H9 (cell line): ENCODE measurements around the gene TMEM63A. TPM values are rescaled to one million over a fixed set of nuclear protein-coding genes. Genes with fewer than 3 reads are reported as not detected.

Experiments used
- DNase-seq: peaks from one replicate; pipeline ENCODE4 v3.0.0-alpha.2; 2017
- H2AFZ ChIP-seq: one replicate; pipeline ENCODE4 v1.6.1; 2013; ENCODE audit warnings: mild to moderate bottlenecking, low read length, control low read depth, moderate library complexity
- H2AK5ac ChIP-seq: 2 replicates; pipeline ENCODE4 v1.6.1; 2013; ENCODE audit warnings: low read length, control low read depth, mixed read lengths; ENCODE audit not compliant: insufficient read length
- H2BK120ac ChIP-seq: one replicate; pipeline ENCODE4 v1.6.1; 2013; ENCODE audit warnings: low read depth, mild to moderate bottlenecking, low read length, control low read depth, inconsistent platforms; ENCODE audit not compliant: poor library complexity, severe bottlenecking
- H2BK12ac ChIP-seq: 2 replicates; pipeline ENCODE4 v1.6.1; 2013; ENCODE audit warnings: low read length, control low read depth, mixed read lengths, low read depth; ENCODE audit not compliant: insufficient read length
- H2BK15ac ChIP-seq: 2 replicates; pipeline ENCODE4 v1.6.1; 2013; ENCODE audit warnings: low read depth, low read length, control low read depth
- H2BK20ac ChIP-seq: one replicate; pipeline ENCODE4 v1.6.1; 2013; ENCODE audit warnings: low read depth, mild to moderate bottlenecking, low read length, control low read depth, inconsistent platforms; ENCODE audit not compliant: poor library complexity, severe bottlenecking
- H2BK5ac ChIP-seq: 2 replicates; pipeline ENCODE4 v1.6.1; 2013; ENCODE audit warnings: low read length, control low read depth, mixed read lengths; ENCODE audit not compliant: insufficient read length
- H3K14ac ChIP-seq: 2 replicates; pipeline ENCODE4 v1.6.1; 2013; ENCODE audit warnings: low read length, control low read depth; ENCODE audit not compliant: insufficient read depth
- H3K18ac ChIP-seq: 2 replicates; pipeline ENCODE4 v1.6.1; 2013; ENCODE audit warnings: low read depth, mild to moderate bottlenecking, mixed read lengths, low read length, control low read depth; ENCODE audit not compliant: insufficient read length
- H3K23ac ChIP-seq: 2 replicates; pipeline ENCODE4 v1.6.1; 2013; ENCODE audit warnings: low read length, control low read depth, mixed read lengths, low read depth; ENCODE audit not compliant: insufficient read length
- H3K23me2 ChIP-seq: 2 replicates; pipeline ENCODE4 v1.6.1; 2013; ENCODE audit warnings: low read depth, mild to moderate bottlenecking, mixed read lengths, low read length, control low read depth; ENCODE audit not compliant: insufficient read length, poor library complexity, severe bottlenecking
- H3K27ac ChIP-seq: 2 replicates; pipeline ENCODE4 v1.5.1; 2013; ENCODE audit warnings: low read length, control low read depth, mixed read lengths, low read depth; ENCODE audit not compliant: insufficient read length
- H3K27me3 ChIP-seq: 2 replicates; pipeline ENCODE4 v1.6.1; 2013; ENCODE audit warnings: low read length, control low read depth, inconsistent platforms; ENCODE audit not compliant: insufficient read depth
- H3K4ac ChIP-seq: 2 replicates; pipeline ENCODE4 v1.6.1; 2013; ENCODE audit warnings: low read depth, mild to moderate bottlenecking, control low read depth, inconsistent platforms, low read length, moderate library complexity
- H3K4me1 ChIP-seq: 2 replicates; pipeline ENCODE4 v1.6.1; 2013; ENCODE audit warnings: low read length, control low read depth, inconsistent platforms; ENCODE audit not compliant: insufficient read depth
- H3K4me2 ChIP-seq: 2 replicates; pipeline ENCODE4 v1.6.1; 2013; ENCODE audit warnings: low read length, control low read depth, mixed read lengths; ENCODE audit not compliant: insufficient read length, insufficient read depth
- H3K56ac ChIP-seq: 2 replicates; pipeline ENCODE4 v1.6.1; 2013; ENCODE audit warnings: low read depth, mild to moderate bottlenecking, mixed read lengths, low read length, control low read depth; ENCODE audit not compliant: insufficient read length
- H3K79me1 ChIP-seq: 2 replicates; pipeline ENCODE4 v1.6.1; 2013; ENCODE audit warnings: low read depth, mild to moderate bottlenecking, moderate library complexity, low read length, control low read depth, inconsistent platforms; ENCODE audit not compliant: insufficient read depth, poor library complexity, severe bottlenecking
- H3K79me2 ChIP-seq: 2 replicates; pipeline ENCODE4 v1.6.1; 2013; ENCODE audit warnings: low read length, control low read depth, inconsistent platforms; ENCODE audit not compliant: insufficient read depth
- H3K9ac ChIP-seq: 2 replicates; pipeline ENCODE4 v1.6.1; 2013; ENCODE audit warnings: low read length, control low read depth, mixed read lengths; ENCODE audit not compliant: insufficient read length; ENCODE audit errors: extremely low read depth
- H3K9me3 ChIP-seq: one replicate; pipeline ENCODE4 v1.6.1; 2013; ENCODE audit warnings: low read depth, low read length, inconsistent platforms; ENCODE audit not compliant: control insufficient read depth
- H3T11ph ChIP-seq: one replicate; pipeline ENCODE4 v1.6.1; 2013; ENCODE audit warnings: mild to moderate bottlenecking, low read length, control low read depth, inconsistent platforms
- H4K20me1 ChIP-seq: one replicate; pipeline ENCODE4 v1.6.1; 2013; ENCODE audit not compliant: control insufficient read depth, insufficient read length, insufficient read depth
- H4K5ac ChIP-seq: 2 replicates; pipeline ENCODE4 v1.6.1; 2013; ENCODE audit warnings: low read depth, mild to moderate bottlenecking, mixed read lengths, low read length, control low read depth; ENCODE audit not compliant: insufficient read length
- H4K8ac ChIP-seq: replicated peaks from 2 replicates; pipeline ENCODE4 v1.6.1; 2013; ENCODE audit warnings: low read length, control low read depth, mixed read lengths, low read depth; ENCODE audit not compliant: insufficient read length
- H4K91ac ChIP-seq: 2 replicates; pipeline ENCODE4 v1.6.1; 2013; ENCODE audit warnings: low read depth, mild to moderate bottlenecking, moderate library complexity, mixed read lengths, low read length, control low read depth; ENCODE audit not compliant: insufficient read length
- H3K27ac Mint-ChIP-seq, 3 experiments: 2 replicates in 2 of 3; 3 replicates in 1 of 3; pipeline ENCODE4 v1.8.0; 2020 to 2021; ENCODE audit warnings: mixed read lengths in 3 of 3, mild to moderate bottlenecking in 1 of 3, moderate library complexity in 1 of 3
- H3K27me3 Mint-ChIP-seq: 2 replicates; pipeline ENCODE4 v1.8.0; 2021; ENCODE audit warnings: low read depth, mild to moderate bottlenecking, moderate library complexity, mixed read lengths
- H3K36me3 Mint-ChIP-seq, 3 experiments: 2 replicates in 2 of 3; 3 replicates in 1 of 3; pipeline ENCODE4 v1.8.0; 2020 to 2021; ENCODE audit warnings: low read depth in 3 of 3, mixed read lengths in 3 of 3; ENCODE audit not compliant: insufficient read depth in 1 of 3
- H3K4me1 Mint-ChIP-seq, 2 experiments: 2 replicates each; pipeline ENCODE4 v1.8.0; 2020; ENCODE audit warnings: mixed read lengths in 2 of 2
- H3K4me3 Mint-ChIP-seq, 2 experiments: 2 replicates in 1 of 2; 3 replicates in 1 of 2; pipeline ENCODE4 v1.8.0; 2020 to 2021; ENCODE audit warnings: mild to moderate bottlenecking in 2 of 2, mixed read lengths in 2 of 2, moderate library complexity in 1 of 2
- H3K9me3 Mint-ChIP-seq, 2 experiments: 2 replicates in 1 of 2; 3 replicates in 1 of 2; pipeline ENCODE4 v1.8.0; 2020; ENCODE audit warnings: mild to moderate bottlenecking in 2 of 2, mixed read lengths in 2 of 2, moderate library complexity in 1 of 2
- CTCF ChIP-seq: fragments of 200-600 bp; sonication (generic); conservative IDR thresholded peaks from 3 replicates; pipeline ENCODE4 v1.8.0; 2021; ENCODE audit warnings: antibody characterized with exemption, mild to moderate bottlenecking
- WGBS: extraction: QIAGEN DNeasy Blood & Tissue Kit; methylation state at CpG from one replicate; pipeline ENCODE4 v1.1.7; 2013; ENCODE audit warnings: missing lambda C conversion rate, low lambda C conversion rate, mixed read lengths; ENCODE audit not compliant: insufficient read length; ENCODE audit errors: extremely low coverage; 5-methylcytosine and 5-hydroxymethylcytosine counted together
- total RNA-seq: library from RNA; stranded (reverse); gene quantifications from 2 replicates; pipeline ENCODE4 v1.2.1, GENCODE V29; 2021

TMEM63A gene
- total RNA-seq, 1 experiment from 2014 or later, result 75.7 TPM

GRCh38 chr1:225861834-225862580 is 20.2 kb downstream of the TMEM63A start:
- Histone ChIP-seq H3K9me3 (no peaks in the 10 kb centered on the region), H2AFZ (no peak overlapping the region), H3K79me1 (no peaks in the 10 kb centered on the region), H4K20me1 (no peaks in the 10 kb centered on the region), H2BK120ac (no peak overlapping the region), H3K9ac (no peak overlapping the region), H3K4me2 (no peak overlapping the region), H3T11ph (no peak overlapping the region), H3K4me1 (no peaks in the 10 kb centered on the region), H3K23me2 (no peaks in the 10 kb centered on the region), H3K27ac (no peak overlapping the region), H2BK12ac (no peak overlapping the region), H2BK5ac (no peak overlapping the region), H2BK20ac (no peak overlapping the region), H3K23ac (no peak overlapping the region), H3K56ac (no peak overlapping the region), H3K79me2 (no peaks in the 10 kb centered on the region), H4K8ac (no peak overlapping the region), H3K4ac (no peak overlapping the region), H3K14ac (no peak overlapping the region), H4K91ac (no peak overlapping the region), H3K27me3 (no peaks in the 10 kb centered on the region), H4K5ac (no peak overlapping the region), H2BK15ac (no peak overlapping the region), H2AK5ac (no peak overlapping the region), H3K18ac (no peak overlapping the region)
- H3K4me3 Mint-ChIP-seq, result no peak overlapping the region
- WGBS, result no CpG with 5 or more reads among the region's 13 CpGs
- H3K36me3 Mint-ChIP-seq, result peaks cover 38 to 92% (median 43%) of the 10 kb centered on the region in 3 experiments; a peak in 6 of 7 replicates
- no peaks in the 10 kb centered on the region for H3K4me1 Mint-ChIP-seq
- no peaks in the 10 kb centered on the region for H3K9me3 Mint-ChIP-seq
- no peak for DNase-seq
- no peaks in the 10 kb centered on the region for H3K27me3 Mint-ChIP-seq
- H3K27ac Mint-ChIP-seq, result no peak overlapping the region
- TF ChIP-seq CTCF, result no peak
